GM23248 (cell line): ENCODE measurements around the gene DMC1.

ENCODE experiments used
- EZH2 ChIP-seq: fragments of 200-600 bp; sonication (generic); IDR thresholded peaks from 2 replicates; pipeline ENCODE4 v1.6.1; 2018; ENCODE audit warnings: antibody characterized with exemption, mild to moderate bottlenecking; ENCODE audit not compliant: insufficient read depth, poor library complexity, severe bottlenecking
- EZH2phosphoT487 ChIP-seq: fragments of 200-600 bp; sonication (generic); IDR thresholded peaks from 2 replicates; pipeline ENCODE4 v1.6.1; 2018; ENCODE audit warnings: antibody characterized with exemption, moderate library complexity, mild to moderate bottlenecking, low read depth; ENCODE audit not compliant: insufficient read depth

DNA sequence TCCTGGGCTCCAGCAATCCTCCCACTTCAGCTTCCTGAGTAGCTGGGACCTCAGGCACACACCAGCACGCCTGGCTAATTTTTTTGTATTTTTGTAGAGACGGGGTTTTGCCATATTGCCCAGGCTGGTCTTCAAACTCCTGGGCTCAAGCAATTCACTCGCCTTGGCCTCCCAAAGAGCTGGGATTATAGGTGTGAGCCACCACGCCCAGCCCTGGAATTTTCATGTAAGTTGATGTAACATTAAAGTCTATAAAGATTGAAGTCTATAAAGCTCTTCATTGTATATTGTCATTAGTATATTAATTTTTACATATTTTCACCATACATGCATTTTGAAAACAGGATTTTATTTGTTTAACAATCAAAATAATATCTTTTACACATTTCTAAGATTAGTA lies 51.4 kb downstream of the DMC1 start:
- TF ChIP-seq EZH2 (no peak), EZH2phosphoT487 (no peak)
